Urothelium cell line (cell line): ENCODE measurements around the gene SBF2.
"Not testable (repeated sequence)": the region's sequence is repeated elsewhere in the genome, so short reads cannot be mapped to it uniquely, and the experiment has no call there.

Source experiments
- DNase-seq: peaks from one replicate; pipeline ENCODE4 v3.0.0; 2011; ENCODE audit warnings: low spot score, mixed read lengths
- FAIRE-seq: peaks from 2 replicates; lab custom pipeline; 2011; peaks lifted over from hg19 to GRCh38; lab: Jason Lieb, UNC

Gene SBF2

GRCh38 chr11:10125522-10126133 is 168.4 kb downstream of the SBF2 start:
- DNase-seq (no peak), FAIRE-seq (no peak)

DNA sequence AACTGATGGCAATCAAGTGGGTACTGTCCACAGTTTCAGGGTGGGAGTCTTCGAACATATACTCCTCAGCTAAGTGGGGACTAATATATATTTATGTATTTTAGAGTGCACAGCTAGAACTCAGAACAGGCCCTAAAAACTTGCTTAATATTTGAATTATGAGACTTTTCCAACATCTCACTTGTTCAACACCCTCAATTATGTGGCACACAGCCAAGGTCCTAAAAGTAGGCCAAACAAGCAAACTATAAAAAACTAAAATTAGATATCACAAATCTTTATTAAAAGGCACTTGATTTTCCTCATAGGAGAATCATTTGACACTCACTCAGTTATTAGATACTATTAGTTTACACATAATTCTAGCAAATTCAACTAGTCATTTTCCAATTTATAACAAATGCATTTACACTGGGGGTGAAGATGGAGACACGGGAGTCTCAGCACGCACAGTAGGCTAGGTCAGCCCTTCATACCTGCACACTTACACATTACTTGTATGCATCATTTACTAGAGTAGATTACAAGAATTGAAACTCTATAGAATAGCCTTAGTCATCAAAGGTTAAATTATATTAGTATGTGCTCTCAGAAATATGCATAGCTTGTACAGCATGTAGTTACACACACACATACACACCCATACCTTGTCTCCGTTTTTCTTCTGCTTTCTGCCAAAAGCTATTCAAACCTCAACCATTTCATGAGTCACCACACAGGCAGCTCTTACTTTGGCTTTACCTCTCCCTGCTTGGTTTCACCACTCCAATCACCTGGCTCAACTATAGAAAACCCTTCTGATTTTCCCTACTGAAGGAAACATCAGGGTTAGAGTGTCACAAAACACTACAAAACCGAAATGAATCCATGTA is 171.5 kb downstream of the SBF2 start:
- FAIRE-seq (peak; percentile 76), DNase-seq (peak; percentile 62)

GRCh38 chr11:10118865-10119264 is 175.2 kb downstream of the SBF2 start:
- FAIRE-seq = no peak
- no peak for DNase-seq

DNA sequence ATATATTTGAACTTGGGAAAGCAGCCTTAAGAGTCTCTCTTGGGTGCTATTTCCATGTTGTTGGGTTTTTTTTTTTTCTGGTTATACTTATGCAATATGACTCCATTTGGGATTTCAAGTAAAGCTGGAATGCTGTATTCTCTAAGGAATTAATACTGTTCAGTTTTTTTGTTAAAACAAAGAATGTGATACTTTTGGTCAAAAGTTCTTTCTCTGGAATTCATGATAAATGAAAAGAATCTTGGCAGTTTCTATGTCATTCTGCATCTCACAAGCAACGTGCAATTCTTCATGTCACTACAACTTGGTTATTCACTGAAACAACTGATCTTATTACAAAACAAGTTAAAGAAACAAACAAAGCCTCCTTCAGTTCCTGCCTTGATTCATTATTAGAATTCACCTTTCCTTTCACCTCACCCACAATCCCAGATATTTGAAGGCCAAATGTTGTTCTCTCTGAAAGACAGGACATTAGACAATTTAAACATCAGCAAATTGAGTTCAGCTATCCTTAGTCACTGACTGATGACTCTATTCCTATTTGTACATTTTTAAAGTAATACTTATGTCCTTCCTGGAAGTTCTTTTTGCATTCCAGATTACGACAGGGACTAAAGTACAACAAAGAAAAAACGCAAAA is 176.2 kb downstream of the SBF2 start:
- DNase-seq (no peak), FAIRE-seq (no peak)

- DNase-seq = no peak
- no peak for FAIRE-seq
These were observed 177.4 kb downstream of the SBF2 start for GRCh38 chr11:10116588-10116987.

GRCh38 chr11:10114593-10115404 is 179.2 kb downstream of the SBF2 start:
- no peak for FAIRE-seq

DNA sequence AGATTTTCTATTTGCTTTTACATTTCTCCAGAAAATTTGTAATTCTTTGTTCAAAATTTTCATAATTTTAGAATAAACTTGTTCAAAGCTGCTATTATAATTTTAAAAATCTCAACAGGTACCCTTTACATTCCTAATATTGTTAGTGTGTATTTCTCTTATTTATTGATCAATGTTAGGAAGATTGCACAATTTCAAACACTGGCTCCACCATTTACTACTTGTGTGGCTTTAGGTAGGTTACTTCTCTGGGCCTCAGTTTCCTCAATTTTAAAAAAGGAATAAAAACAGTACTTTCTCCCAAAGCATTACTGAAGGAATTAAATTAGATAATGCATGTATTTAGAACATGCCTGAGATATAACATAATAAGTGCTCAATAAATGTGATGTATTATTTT is 180.2 kb downstream of the SBF2 start:
- DNase-seq (no peak), FAIRE-seq (no peak)

More at GRCh38 chr11:10114593-10115404, 179.2 kb downstream of the SBF2 start:
- no peak for DNase-seq

GRCh38 chr11:10109806-10110205 is 184.2 kb downstream of the SBF2 start:
- FAIRE-seq (no peak), DNase-seq (no peak)

GRCh38 chr11:10108915-10109680 is 184.9 kb downstream of the SBF2 start:
- DNase-seq = no peak
- FAIRE-seq = no peak

DNA sequence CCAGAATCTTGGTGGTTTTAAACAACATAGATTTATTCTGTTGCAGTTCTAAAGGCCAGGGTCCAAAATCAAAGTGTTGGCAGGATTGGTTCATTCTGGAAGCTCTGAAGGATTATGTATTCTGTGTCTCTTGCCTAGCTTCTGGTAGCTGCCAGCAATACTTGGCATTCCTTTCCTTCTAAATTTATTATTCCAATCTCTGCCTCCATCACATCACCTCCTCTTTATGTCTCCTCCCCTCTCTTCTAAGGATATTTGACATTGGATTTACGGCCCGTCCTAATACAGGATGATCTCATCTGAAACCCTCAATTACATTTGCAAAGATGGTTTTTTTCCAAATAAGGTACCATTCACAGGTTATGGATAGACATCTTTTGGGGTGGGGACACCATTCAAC is 186.5 kb downstream of the SBF2 start:
- FAIRE-seq = no peak
- DNase-seq = no peak

DNA sequence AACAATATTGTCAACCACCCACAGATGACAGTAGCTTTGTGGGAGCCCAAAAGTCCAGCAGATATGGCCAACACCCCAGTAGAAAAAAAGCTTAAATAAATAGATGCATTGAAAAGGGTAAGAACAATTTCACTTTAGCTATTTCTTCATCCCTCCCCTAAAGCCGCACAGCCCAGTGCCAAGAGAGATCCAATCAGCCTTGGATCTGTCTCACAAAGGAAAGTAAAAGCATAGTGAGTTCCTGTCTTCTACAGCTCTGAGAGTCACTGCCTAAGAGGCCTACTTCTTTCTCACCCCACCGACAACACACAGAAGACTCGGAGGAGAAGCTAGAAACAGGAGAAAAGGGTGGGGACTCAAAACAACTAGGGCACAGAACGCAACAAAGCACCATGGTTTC is 196.4 kb downstream of the SBF2 start:
- FAIRE-seq (no peak), DNase-seq (no peak)

DNA sequence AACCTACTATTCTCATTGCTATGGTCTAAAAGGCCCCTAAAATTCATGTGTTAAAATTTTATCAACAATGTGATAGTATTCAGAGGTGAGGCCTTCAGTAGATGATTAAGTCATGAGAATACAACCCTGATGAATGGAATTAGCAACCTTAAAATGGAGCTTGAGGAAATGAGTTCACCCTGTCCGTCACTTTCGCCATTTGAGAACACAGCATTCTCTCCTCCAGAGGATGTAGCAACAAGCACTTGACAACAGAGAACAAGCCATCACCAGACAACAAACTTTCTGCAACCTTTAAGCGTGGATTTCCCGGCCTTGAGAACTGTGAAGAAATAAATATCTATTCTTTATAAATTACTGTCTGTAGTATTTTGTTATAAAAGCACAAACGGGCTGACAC is 197.0 kb downstream of the SBF2 start:
- DNase-seq = no peak
- no peak for FAIRE-seq

DNA sequence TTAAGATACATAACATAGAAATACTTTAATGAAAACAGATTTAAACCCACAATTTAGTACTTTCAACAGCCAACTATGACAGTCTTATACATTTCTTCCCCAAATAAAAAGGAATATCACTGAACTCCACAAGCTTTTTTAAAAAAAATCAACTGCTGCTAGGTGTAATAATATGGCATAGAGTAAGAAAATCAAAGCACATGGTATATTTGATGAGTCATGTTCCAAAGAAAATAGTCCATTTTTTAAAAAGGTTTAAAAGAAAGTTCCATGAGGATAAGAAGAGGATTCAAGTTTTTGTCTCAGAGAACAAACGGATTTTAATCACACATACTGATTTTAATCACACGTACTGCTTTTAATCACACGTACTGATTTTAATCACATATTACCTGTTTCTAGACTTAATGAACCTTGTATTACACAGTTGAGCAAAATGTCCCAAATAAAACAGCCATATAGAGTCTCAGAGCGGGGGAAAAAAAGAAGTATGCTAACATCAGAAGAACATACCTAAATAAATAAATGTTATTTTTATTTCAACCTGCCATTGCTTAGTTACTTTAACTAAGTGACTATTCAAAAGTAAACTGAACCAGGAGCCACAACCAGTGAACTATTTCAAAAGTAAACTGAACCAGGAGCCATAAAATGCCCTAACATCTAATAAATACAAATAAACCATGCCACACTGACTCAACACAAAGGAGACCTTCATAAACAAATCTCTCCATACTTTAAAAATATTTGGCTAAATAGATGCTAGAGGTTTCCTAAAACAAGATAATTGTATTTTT is 198.4 kb downstream of the SBF2 start:
- FAIRE-seq = no peak

DNA sequence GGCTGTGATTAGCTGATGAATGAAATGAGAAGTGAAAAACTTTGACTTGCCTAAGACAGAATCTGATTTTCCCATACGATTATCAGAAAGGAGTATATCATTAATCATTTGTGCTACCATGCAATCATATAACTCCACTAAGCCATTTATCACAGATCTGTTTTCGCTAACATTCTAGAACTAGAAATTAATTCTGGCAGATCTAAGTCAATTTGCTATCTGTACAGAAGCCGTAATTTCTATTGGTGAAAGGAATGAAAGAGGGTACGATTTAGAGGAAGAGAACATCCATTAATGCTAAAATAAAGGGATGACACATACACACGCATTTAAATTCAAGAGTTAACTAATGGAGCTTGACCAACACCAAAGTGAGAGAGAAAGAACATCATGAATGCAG is 201.6 kb downstream of the SBF2 start:
- DNase-seq = no peak
- FAIRE-seq = no peak

More for the DNA sequence above, 198.4 kb downstream of the SBF2 start:
- DNase-seq = no peak

- FAIRE-seq = no peak
- DNase-seq = no peak
These were observed 202.5 kb downstream of the SBF2 start for GRCh38 chr11:10091314-10092045.

GRCh38 chr11:10087923-10088225 is 206.1 kb downstream of the SBF2 start:
- DNase-seq, FAIRE-seq: not testable (repeated sequence)

GRCh38 chr11:10087186-10087922 is 206.7 kb downstream of the SBF2 start:
- DNase-seq (no peak), FAIRE-seq (no peak)

- DNase-seq (no peak), FAIRE-seq (no peak)
These were observed 213.9 kb downstream of the SBF2 start for GRCh38 chr11:10080138-10080537.
